ENCODE measurements around the gene ABO.

- TF ChIP-seq POLR2A (IDR thresholded peaks at IDR 0.05; ENCODE audit: low read depth, low read length) (no peak), TAF1 (IDR thresholded peaks at IDR 0.05; ENCODE audit: borderline replicate concordance, low read depth, low read length) (no peak), POLR2AphosphoS5 (IDR thresholded peaks at IDR 0.05; ENCODE audit: low read depth, low read length) (no peak)
These were observed 45.5 kb upstream of the ABO start for GRCh38 chr9:133320421-133320881.
